Endothelial cell of umbilical vein (primary cell): ENCODE data around the gene XDH. TPM values are rescaled to one million over a fixed set of nuclear protein-coding genes. Genes with fewer than 3 reads are reported as not detected.

Experiments
- BruUV-seq: library from RNA; stranded (reverse); fragments of 400-500 nt; replicated peaks from 2 replicates; lab custom pipeline; 2021; lab: Mats Ljungman, UMichigan
- CTCF ChIA-PET: fragments of 300-600, 350-600 bp; sonication (Branson Sonifier 250); formaldehyde crosslinking; loops from one replicate; lab custom pipeline; 2021; ENCODE audit warnings: antibody characterized with exemption, inconsistent platforms; lab: Charles Lee
- POLR2A ChIA-PET: fragments of 300-600, 350-600 bp; sonication (Branson Sonifier 250); formaldehyde crosslinking; loops from one replicate; lab custom pipeline; 2021; ENCODE audit warnings: antibody characterized with exemption, inconsistent platforms; lab: Charles Lee
- DNase-seq: peaks from one replicate; pipeline ENCODE4 v3.0.0-alpha.2; 2011; ENCODE audit warnings: low read depth, low spot score
- FAIRE-seq: peaks from 2 replicates; lab custom pipeline; 2011; peaks lifted over from hg19 to GRCh38; lab: Jason Lieb, UNC
- H2AFZ ChIP-seq: 2 replicates; pipeline ENCODE4 v1.6.0; 2012; ENCODE audit warnings: low read depth, low read length, control low read depth, inconsistent platforms
- H3K27ac ChIP-seq: 2 replicates; pipeline ENCODE4 v1.5.1; 2011; ENCODE audit warnings: low read depth, mild to moderate bottlenecking, control low read depth, low read length, moderate library complexity; ENCODE audit not compliant: insufficient read depth
- H3K27me3 ChIP-seq, 2 experiments: 2 replicates each; pipeline versions ENCODE4 v1.6.0 to v1.6.1; 2011; ENCODE audit warnings: low read length in 2 of 2, mixed read lengths in 1 of 2; ENCODE audit not compliant: control insufficient read depth in 2 of 2, insufficient read depth in 2 of 2
- H3K36me3 ChIP-seq, 2 experiments: 2 replicates in 1 of 2; 3 replicates in 1 of 2; pipeline ENCODE4 v1.5.1; 2011; ENCODE audit warnings: low read length in 2 of 2, mild to moderate bottlenecking in 1 of 2, moderate library complexity in 1 of 2; ENCODE audit not compliant: control insufficient read depth in 2 of 2, insufficient read depth in 2 of 2; ENCODE audit errors: extremely low read depth in 1 of 2
- H3K4me1 ChIP-seq: 3 replicates; pipeline ENCODE4 v1.5.1; 2011; ENCODE audit warnings: mild to moderate bottlenecking, low read length; ENCODE audit not compliant: control insufficient read depth, insufficient read depth; ENCODE audit errors: extremely low read depth
- H3K4me2 ChIP-seq: 2 replicates; pipeline ENCODE4 v1.6.1; 2011; ENCODE audit warnings: low read length, control low read depth, mixed read lengths; ENCODE audit not compliant: insufficient read depth
- H3K4me3 ChIP-seq, 3 experiments: fragments of 200-600 bp in 1 of 3; sonication (generic), shearing (Covaris generic) in 1 of 3; replicated peaks in 1 of 3; 2 replicates each; pipeline ENCODE4 v1.5.1; 2011 to 2016; ENCODE audit warnings: control low read depth in 3 of 3, low read length in 3 of 3, mild to moderate bottlenecking in 2 of 3, inconsistent platforms in 1 of 3, low read depth in 1 of 3, moderate library complexity in 1 of 3; ENCODE audit not compliant: insufficient read depth in 1 of 3
- H3K79me2 ChIP-seq: 2 replicates; pipeline ENCODE4 v1.6.0; 2012; ENCODE audit warnings: low read length, inconsistent platforms; ENCODE audit not compliant: control insufficient read depth, insufficient read depth
- H3K9ac ChIP-seq: replicated peaks from 2 replicates; pipeline ENCODE3; 2011; ENCODE audit warnings: low read length, control low read depth; ENCODE audit not compliant: insufficient read depth; ENCODE audit errors: extremely low read depth
- H3K9me1 ChIP-seq: replicated peaks from 3 replicates; pipeline ENCODE4 v1.6.0; 2011; ENCODE audit warnings: mild to moderate bottlenecking, low read length; ENCODE audit not compliant: control insufficient read depth, insufficient read depth; ENCODE audit errors: extremely low read depth
- H3K9me3 ChIP-seq: replicated peaks from 2 replicates; pipeline ENCODE4 v1.5.1; 2012; ENCODE audit warnings: low read length, inconsistent platforms; ENCODE audit not compliant: control insufficient read depth, insufficient read depth
- H4K20me1 ChIP-seq: replicated peaks from 2 replicates; pipeline ENCODE3; 2011; ENCODE audit warnings: mild to moderate bottlenecking, low read length; ENCODE audit not compliant: control insufficient read depth, insufficient read depth; ENCODE audit errors: extremely low read depth
- CTCF ChIP-seq, 2 donors: IDR thresholded peaks; 1 replicate in 1 of 2; 2 replicates in 1 of 2; pipeline ENCODE4 v1.5.1; 2011; ENCODE audit warnings: low read length in 2 of 2, mild to moderate bottlenecking in 2 of 2, moderate library complexity in 2 of 2, control low read depth in 1 of 2, inconsistent platforms in 1 of 2, low read depth in 1 of 2; ENCODE audit not compliant: insufficient read depth in 1 of 2; ENCODE audit errors: extremely low read depth in 1 of 2
- FOS ChIP-seq: IDR thresholded peaks from 2 replicates; pipeline ENCODE4 v1.6.1; 2011; ENCODE audit warnings: mild to moderate bottlenecking, low read length, moderate library complexity, borderline replicate concordance; ENCODE audit not compliant: insufficient read depth
- JUN ChIP-seq: IDR thresholded peaks from 2 replicates; pipeline ENCODE4 v1.6.1; 2011; ENCODE audit warnings: borderline replicate concordance, low read depth; ENCODE audit not compliant: insufficient read length, insufficient read depth
- MAX ChIP-seq: IDR thresholded peaks from 2 replicates; pipeline ENCODE4 v1.6.1; 2011; ENCODE audit not compliant: insufficient read depth, insufficient read length
- POLR2A ChIP-seq: IDR thresholded peaks from 2 replicates; pipeline ENCODE4 v1.6.1; 2012; ENCODE audit warnings: low read depth, mild to moderate bottlenecking, control low read depth, low read length
- dilution Hi-C: fragments of 300-500 bp; cut with MboI; formaldehyde crosslinking; loops from one replicate; pipeline ENCODE4 v1.15.0; 2019; ENCODE audit warnings: low sequenced_read_pairs; ENCODE audit not compliant: extremely low pct_ligation_motif_present
- intact Hi-C: fragments of 100-400 bp; cut with micrococcal nuclease; formaldehyde crosslinking; loops from one replicate; pipeline ENCODE4 v1.10.0; 2022
- polyA plus RNA-seq, 4 experiments: library from polyadenylated mRNA; depleted of rRNA in 3 of 4; stranded (reverse) in 3 of 4; unstranded in 1 of 4; fragments of >200 nt; gene quantifications; 2 replicates each; pipeline versions ENCODE4 v1.2.1 to v1.2.3, GENCODE V29; 2011 to 2012; ENCODE audit warnings: missing spikeins in 1 of 4
- total RNA-seq: library from RNA; stranded (reverse); gene quantifications from 2 replicates; pipeline ENCODE4 v1.2.3, GENCODE V29; 2021

The XDH gene
- total and polyA plus RNA-seq, 2 donors (not counting 3 experiments of a cell fraction or from before 2014, with no cell fraction given) = not detected

DNA sequence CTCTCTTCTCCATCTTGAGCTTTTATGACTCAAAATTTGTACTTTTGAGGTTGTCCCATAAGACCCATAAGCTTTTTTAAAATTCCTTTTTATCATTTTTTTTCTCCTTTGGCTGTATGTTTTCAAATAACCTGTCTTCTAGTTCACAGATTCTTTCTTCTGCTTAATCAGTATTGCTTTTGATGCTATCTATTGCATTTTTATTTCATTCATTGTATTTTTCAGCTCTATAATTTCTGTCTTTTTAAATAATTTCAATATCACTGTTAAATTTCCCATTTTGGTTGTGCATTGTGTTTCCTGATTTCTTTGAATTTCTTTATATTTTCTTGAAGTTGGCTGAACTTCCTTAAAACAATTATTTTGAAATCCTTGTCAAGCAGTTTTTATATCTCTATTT, 4.8 kb upstream of the XDH start:
- dilution Hi-C loops = no loop called here
- POLR2A ChIA-PET = no interaction called here

More for the DNA sequence above, 4.8 kb upstream of the XDH start:
- no peak for DNase-seq
- Histone ChIP-seq H3K9me1 (no peaks in the 10 kb centered on the region), H3K27ac (no peak overlapping the region), H3K27me3 (no peaks in the 10 kb centered on the region), H3K9ac (no peak overlapping the region), H3K4me3 (no peak overlapping the region), H3K36me3 (no peaks in the 10 kb centered on the region), H4K20me1 (no peaks in the 10 kb centered on the region), H3K9me3 (no peaks in the 10 kb centered on the region), H3K79me2 (no peaks in the 10 kb centered on the region), H3K4me2 (no peak overlapping the region), H3K4me1 (no peaks in the 10 kb centered on the region), H2AFZ (no peak overlapping the region)
- CTCF ChIA-PET = no interaction called here
- intact Hi-C loops = no loop called here
- TF ChIP-seq FOS = no peak
- TF ChIP-seq POLR2A = no peak
- TF ChIP-seq MAX = no peak
- TF ChIP-seq CTCF (IDR thresholded peaks at IDR 0.05; ENCODE audit: extremely low read depth in 1 of 2, insufficient read depth in 1 of 2, low read depth in 1 of 2, low read length in 2 of 2) = no peak
- TF ChIP-seq JUN = no peak
- no TSS peak for BruUV-seq
- FAIRE-seq = no peak
